ENCODE results near the gene OPRL1.

DNA sequence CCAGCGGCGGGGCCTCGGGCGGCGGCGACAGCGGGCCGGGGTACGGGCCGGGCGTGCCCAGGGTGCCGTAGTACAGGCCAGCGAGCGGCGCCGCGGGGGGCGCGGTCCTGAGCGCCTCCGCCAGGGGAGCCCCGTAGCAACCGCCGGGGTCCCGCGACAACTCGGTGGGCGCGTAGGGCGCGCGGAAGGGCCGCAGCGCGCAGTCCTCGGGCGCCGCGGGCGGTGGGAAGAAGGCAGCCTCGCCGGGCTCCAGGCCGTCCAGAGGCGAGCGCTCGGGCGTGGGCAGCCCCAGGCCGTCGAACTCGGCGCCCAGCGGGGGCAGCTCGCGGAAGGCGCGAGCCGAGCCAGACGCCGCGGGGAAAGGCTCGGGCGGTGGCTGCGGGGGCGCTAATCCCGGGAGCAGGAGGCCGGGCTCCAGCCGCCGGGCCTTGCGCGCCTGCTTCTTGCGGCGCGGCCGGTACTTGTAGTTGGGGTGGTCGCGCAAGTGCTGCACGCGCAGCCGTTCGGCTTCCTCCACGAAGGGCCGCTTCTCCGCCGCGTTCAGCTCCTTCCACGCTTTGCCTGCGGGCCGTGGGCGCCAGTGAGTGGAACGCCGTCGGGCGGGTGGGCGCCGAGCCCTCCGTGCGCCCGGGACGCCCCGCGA, 31.4 kb upstream of the OPRL1 start:
- TF ChIP-seq, protein P1, sequence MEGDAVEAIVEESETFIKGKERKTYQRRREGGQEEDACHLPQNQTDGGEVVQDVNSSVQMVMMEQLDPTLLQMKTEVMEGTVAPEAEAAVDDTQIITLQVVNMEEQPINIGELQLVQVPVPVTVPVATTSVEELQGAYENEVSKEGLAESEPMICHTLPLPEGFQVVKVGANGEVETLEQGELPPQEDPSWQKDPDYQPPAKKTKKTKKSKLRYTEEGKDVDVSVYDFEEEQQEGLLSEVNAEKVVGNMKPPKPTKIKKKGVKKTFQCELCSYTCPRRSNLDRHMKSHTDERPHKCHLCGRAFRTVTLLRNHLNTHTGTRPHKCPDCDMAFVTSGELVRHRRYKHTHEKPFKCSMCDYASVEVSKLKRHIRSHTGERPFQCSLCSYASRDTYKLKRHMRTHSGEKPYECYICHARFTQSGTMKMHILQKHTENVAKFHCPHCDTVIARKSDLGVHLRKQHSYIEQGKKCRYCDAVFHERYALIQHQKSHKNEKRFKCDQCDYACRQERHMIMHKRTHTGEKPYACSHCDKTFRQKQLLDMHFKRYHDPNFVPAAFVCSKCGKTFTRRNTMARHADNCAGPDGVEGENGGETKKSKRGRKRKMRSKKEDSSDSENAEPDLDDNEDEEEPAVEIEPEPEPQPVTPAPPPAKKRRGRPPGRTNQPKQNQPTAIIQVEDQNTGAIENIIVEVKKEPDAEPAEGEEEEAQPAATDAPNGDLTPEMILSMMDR (conservative IDR thresholded peaks at IDR 0.05 in 1 of 2, IDR thresholded peaks at IDR 0.05 in 1 of 2; ENCODE audit: extremely low read depth in 1 of 2, insufficient read depth in 1 of 2, low read depth in 1 of 2, low read length in 2 of 2): no peak
- no peak for TF ChIP-seq EZH2 (IDR thresholded peaks at IDR 0.05; ENCODE audit: borderline replicate concordance, low read length)
